Measurements from ENCODE around the gene TNC. TPM values are rescaled to one million over a fixed set of nuclear protein-coding genes. Genes with fewer than 3 reads are reported as not detected.
A peak's percentile ranks its signal among the peaks of the same experiment; 100 is the strongest.

Gene TNC
- total RNA-seq, 4 donors from 2014 or later = 8.5 to 75.1 (median 45.4) TPM

DNA sequence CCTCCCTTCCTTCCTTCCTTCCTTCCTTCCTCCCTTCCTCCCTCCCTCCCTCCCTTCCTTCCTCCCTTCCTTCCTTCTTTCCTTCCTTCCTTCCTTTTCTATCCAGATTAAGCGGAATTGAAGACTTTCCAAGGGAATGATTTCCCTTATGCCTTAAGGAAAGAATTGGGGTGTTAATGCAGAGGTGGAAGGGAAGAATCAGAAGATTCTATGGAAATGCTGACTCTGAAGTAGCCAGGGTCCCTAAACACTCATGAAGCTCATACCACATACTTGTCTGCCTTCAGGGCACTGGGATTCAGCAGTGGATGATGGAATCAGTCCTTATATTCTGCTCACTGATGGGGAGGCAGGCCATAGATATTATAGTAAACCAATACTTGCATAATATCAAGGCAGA is 48.2 kb downstream of the TNC start:
- TF ChIP-seq, protein P1, sequence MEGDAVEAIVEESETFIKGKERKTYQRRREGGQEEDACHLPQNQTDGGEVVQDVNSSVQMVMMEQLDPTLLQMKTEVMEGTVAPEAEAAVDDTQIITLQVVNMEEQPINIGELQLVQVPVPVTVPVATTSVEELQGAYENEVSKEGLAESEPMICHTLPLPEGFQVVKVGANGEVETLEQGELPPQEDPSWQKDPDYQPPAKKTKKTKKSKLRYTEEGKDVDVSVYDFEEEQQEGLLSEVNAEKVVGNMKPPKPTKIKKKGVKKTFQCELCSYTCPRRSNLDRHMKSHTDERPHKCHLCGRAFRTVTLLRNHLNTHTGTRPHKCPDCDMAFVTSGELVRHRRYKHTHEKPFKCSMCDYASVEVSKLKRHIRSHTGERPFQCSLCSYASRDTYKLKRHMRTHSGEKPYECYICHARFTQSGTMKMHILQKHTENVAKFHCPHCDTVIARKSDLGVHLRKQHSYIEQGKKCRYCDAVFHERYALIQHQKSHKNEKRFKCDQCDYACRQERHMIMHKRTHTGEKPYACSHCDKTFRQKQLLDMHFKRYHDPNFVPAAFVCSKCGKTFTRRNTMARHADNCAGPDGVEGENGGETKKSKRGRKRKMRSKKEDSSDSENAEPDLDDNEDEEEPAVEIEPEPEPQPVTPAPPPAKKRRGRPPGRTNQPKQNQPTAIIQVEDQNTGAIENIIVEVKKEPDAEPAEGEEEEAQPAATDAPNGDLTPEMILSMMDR (IDR thresholded peaks at IDR 0.05) = no peak
- no peak for TF ChIP-seq POLR2A (IDR thresholded peaks at IDR 0.05)
- WGBS, 2 donors = no CpG with 5 or more reads among the region's 1 CpG
- Histone ChIP-seq H3K27me3 (no peaks in the 10 kb centered on the region), H3K9me3 (no peaks in the 10 kb centered on the region), H3K4me3 (no peak overlapping the region), H3K4me1 (peaks cover 0 to 5% (median 0%) of the 10 kb centered on the region in 3 donors), H3K36me3 (peaks cover 0 to 15% (median 0%) of the 10 kb centered on the region in 3 donors), H3K27ac (peak overlapping the region in 3 of 4 donors; percentile 16 to 47 (median 34))
- no peak for DNase-seq
- intact Hi-C loops (cut with DNase I) = no loop called here

DNA sequence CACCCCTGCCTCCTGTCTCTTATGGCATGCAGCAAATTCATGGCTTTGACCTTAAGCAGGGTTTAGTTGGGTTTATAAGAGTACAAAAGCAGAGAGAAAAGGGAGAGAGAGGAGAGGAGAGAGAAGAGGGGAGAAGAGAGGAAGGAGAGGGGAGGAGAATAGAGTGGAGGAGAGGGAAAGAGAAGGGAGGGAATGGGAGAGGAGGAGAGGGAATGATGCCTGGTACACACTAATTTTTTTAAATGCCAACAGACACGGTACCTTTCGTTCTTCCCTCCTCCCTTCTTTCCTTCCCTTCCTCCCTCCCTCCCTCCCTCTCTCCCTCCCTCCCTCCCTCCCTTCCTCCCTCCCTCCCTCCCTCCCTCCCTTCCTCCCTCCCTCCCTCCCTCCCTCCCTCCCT is 48.7 kb downstream of the TNC start:
- H3K4me1 ChIP-seq = peaks cover 0 to 6% (median 0%) of the 10 kb centered on the region in 3 donors
- no peaks in the 10 kb centered on the region for H3K27me3 ChIP-seq
- peaks cover 0 to 11% (median 0%) of the 10 kb centered on the region in 3 donors for H3K36me3 ChIP-seq
- TF ChIP-seq POLR2A (IDR thresholded peaks at IDR 0.05) = no peak
- TF ChIP-seq, protein P1 (IDR thresholded peaks at IDR 0.05) = no peak
- H3K4me3 ChIP-seq = no peak overlapping the region
- intact Hi-C loops (cut with DNase I) = no loop called here
- H3K9me3 ChIP-seq = no peaks in the 10 kb centered on the region
- WGBS, 2 donors = 58 to 91% methylated on average over 2 of the region's 2 CpGs
- peak overlapping the region in 2 of 4 donors; percentile 63 to 70 for H3K27ac ChIP-seq
- DNase-seq = no peak

DNA sequence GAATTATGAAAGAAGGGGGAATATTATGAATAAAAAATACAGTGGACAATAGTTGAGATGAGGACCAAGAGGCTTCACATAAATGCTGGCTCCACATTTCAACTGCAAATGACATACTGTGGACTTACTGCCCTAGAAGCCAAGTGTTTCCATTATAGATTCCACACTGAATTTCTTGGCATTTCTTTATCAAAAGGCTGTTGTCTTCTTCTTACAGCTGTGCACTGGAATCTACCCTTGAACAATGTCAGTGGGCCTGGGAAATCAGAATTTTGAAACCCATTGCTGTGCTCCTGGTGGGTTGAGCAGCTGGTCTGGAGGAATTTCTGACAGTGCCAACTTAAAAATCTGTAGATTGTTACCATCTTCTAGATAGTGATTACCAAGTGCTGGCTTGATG is 49.9 kb downstream of the TNC start:
- TF ChIP-seq, protein P1 (IDR thresholded peaks at IDR 0.05) = no peak
- TF ChIP-seq POLR2A (IDR thresholded peaks at IDR 0.05) = no peak
- no peaks in the 10 kb centered on the region for H3K36me3 ChIP-seq
- intact Hi-C loops (cut with DNase I) = no loop called here
- H3K4me1 ChIP-seq = peaks cover 0 to 18% (median 8%) of the 10 kb centered on the region in 3 donors
- H3K9me3 ChIP-seq = no peaks in the 10 kb centered on the region
- H3K4me3 ChIP-seq = no peak overlapping the region
- H3K27ac ChIP-seq = peak overlapping the region in 3 of 4 donors; percentile 22 to 70 (median 54)
- H3K27me3 ChIP-seq = no peaks in the 10 kb centered on the region
- DNase-seq = no peak

DNA sequence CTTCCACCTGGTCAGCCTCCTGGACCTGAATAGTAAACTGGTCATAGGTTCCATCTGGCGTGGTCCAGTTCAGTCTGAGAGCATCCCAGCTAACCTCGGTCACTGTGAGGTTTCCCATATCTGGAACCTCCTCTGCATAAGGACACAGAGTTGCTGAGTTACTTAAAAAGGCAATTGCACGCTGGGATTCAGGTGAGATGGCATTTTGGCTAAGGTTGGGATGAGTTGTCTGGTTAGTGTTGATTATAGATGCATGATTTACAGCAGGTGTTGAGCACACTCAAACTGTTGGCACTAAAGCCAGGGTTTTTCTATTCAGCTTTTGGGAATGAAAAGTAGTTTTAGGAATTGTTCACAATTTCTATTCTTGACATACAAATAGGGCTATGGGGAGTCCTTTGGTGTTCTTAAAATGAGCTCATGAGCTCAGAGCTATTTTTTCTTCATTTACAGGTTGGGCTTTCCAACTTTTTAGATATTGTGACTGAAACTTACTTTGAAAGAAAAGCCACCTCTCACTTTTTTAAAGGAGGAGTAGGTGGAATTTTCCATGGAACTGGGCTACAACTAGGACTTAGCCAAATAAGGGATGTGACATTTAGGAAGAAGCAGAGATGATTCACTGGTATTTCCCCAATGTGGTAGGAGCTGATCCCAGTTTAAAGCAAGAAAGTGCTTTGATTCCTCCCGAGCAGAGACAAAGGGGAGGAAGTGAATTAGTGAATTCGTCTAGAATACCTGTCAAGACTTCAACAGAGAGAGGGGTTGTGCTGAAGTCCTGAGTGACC is 54.7 kb downstream of the TNC start:
- Histone ChIP-seq H3K36me3 (no peaks in the 10 kb centered on the region), H3K27me3 (no peaks in the 10 kb centered on the region), H3K9me3 (no peaks in the 10 kb centered on the region), H3K4me1 (peaks cover 0 to 20% (median 13%) of the 10 kb centered on the region in 3 donors), H3K27ac (peak overlapping the region; percentile 48 to 86 (median 60)), H3K4me3 (no peak overlapping the region)
- 15 to 32% methylated on average over 2 to 3 of the region's 5 CpGs for WGBS, 2 donors
- no peak for TF ChIP-seq POLR2A (IDR thresholded peaks at IDR 0.05)
- TF ChIP-seq, protein P1 (IDR thresholded peaks at IDR 0.05) = no peak
- no peak for DNase-seq
- intact Hi-C loops (cut with DNase I) = no loop called here

DNA sequence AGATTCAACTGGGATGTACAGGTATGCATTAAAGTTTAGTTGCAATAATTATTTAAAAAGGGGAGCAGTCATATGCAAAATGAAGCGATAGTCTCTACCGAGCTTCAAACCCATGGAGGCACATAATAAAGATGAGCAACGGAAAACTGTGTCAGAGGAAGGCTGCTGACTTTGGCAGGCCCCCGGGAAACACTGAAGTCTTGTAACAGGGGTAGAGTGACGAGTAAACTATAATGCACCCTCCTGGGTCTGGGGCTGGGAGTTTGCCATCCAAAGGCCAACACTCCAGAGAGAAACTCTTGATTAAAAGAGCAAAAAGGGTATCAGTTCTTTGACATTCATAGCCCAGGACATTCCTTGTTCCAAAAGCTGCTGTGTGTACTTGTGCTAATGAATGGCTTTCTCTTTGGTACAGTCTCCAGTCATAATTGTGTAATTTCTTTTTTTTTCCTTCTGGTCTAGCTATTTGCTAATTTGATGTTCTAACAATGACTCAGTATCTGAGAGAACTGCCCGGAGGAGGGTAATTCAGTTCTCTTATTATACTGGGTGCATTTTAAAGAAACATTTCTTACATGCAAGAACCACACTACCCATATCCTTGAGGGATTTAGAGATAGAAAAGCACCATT is 59.2 kb downstream of the TNC start:
- Histone ChIP-seq H3K27ac (peak overlapping the region in 2 of 4 donors; percentile 16 to 37), H3K9me3 (no peaks in the 10 kb centered on the region), H3K4me3 (no peak overlapping the region), H3K36me3 (no peaks in the 10 kb centered on the region), H3K4me1 (peaks cover 0 to 15% (median 9%) of the 10 kb centered on the region in 3 donors), H3K27me3 (no peaks in the 10 kb centered on the region)
- no peak for TF ChIP-seq POLR2A (IDR thresholded peaks at IDR 0.05)
- TF ChIP-seq, protein P1 (IDR thresholded peaks at IDR 0.05) = no peak
- no peak for DNase-seq
- 58 to 65% methylated on average over 5 to 6 of the region's 6 CpGs for WGBS, 2 donors
- intact Hi-C loops (cut with DNase I) = no loop called here
